Activated CD8-positive, alpha-beta memory T cell treated with anti-CD3 and anti-CD28 coated beads, Interleukin-2, amount 50 U/mL, for 1 hour (primary cell): Measurements from ENCODE around the gene CAPN5.
"Not testable (repeated sequence)": the region's sequence is repeated elsewhere in the genome, so short reads cannot be mapped to it uniquely, and the experiment has no call there.

Source experiments
- DNase-seq: peaks from one replicate; pipeline ENCODE4 v3.0.0-alpha.2; 2020; ENCODE audit errors: extremely low read depth

The CAPN5 gene

DNA sequence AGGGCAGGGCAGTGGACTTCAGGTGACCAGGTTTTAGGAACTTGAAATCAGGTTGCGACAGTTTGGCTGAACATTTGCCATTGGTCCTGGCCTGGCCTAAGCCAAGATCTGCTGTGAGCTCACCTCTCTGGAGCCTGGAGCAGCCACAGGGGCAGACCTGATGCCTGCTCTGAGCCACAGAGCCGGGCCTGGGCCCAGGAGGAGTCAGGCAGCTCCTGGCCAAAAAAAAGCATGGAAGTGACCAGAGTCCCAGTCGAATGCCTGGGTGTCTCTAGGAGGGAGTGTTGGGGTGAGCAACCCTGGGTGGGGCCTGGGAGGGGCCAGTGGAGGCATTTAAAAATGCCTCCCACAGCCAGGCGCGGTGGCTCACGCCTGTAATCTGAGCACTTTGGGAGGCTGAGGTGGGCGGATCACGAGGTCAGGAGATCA is 29.8 kb downstream of the CAPN5 start:
- no peak for DNase-seq

DNA sequence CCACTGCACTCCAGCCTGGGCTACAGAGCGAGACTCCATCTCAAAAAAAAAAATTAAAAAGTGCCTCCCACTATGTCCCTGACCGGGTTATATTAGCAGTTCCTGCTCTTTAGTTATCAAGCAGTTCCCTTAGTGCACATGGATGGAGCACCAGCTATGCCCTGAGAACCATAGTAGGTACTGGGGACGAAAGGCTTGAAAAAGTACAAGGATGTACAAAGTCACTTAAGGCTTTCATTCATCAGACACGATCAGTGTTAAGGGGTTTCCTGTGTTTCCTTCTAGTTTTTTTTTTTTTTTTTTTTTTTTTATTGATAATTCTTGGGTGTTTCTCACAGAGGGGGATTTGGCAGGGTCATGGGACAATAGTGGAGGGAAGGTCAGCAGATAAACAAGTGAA is 30.4 kb downstream of the CAPN5 start:
- not testable (repeated sequence) for DNase-seq

GRCh38 chr11:77100166-77101042 is 33.6 kb downstream of the CAPN5 start:
- DNase-seq = no peak

DNA sequence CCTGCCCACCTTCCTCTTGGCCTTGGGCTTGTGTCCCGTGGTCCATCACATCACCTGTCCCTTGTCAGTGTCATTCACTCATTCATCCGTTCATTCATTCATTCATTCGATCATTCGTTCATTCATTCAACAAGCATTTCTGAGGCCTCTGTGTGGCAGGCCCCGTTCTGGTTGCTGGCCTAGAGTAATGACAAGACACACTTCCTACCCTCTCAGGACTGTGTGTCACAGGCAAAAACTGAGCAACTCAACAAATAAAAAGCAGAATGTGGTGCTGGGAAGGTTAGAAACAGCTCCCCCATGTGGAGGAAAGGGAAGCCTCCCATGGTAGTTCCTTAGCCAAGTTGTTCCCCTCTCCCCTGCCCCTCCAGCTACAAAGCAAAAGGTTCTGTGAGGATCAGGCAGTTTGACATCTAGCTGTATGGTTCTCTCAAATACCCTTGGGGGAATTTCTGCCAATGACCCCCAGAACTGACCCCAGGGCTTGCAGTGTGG is 34.3 kb downstream of the CAPN5 start:
- DNase-seq = no peak

- no peak for DNase-seq
Observed at GRCh38 chr11:77102246-77103210, 35.8 kb downstream of the CAPN5 start, which contains the start of gene OMP. Gene OMP, plus strand, starts transcription at chr11:77102840. Its CDS starts 0 bp downstream, at chr11:77102840.

DNA sequence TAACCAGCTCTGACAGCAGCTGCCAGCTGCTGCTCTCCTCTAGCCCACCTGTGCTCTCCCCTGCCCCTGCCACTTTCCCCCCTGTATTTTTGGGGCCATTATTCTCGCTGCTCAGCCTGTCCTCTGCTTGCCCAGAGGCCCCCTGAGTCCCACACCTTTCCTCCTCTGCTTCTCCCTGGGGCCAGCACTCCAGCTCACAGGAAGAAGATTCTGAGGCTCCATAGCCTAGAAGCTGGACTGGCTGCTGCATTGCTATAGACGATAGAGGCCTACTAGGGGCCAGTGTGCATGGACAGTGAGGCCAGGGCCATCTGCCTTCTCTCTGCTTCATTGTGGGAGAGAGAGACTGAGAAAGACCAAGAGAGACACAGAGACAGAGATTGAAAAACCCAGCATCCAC is 36.5 kb downstream of the CAPN5 start:
- DNase-seq = no peak

- no peak for DNase-seq
Observed at GRCh38 chr11:77104727-77105126, 38.0 kb downstream of the CAPN5 start.

- DNase-seq = no peak
Observed at GRCh38 chr11:77106321-77106720, 39.5 kb downstream of the CAPN5 start.

GRCh38 chr11:77106759-77107158 is 40.0 kb downstream of the CAPN5 start:
- no peak for DNase-seq

GRCh38 chr11:77107950-77108349 is 41.2 kb downstream of the CAPN5 start:
- DNase-seq = no peak

GRCh38 chr11:77108436-77108835 is 41.7 kb downstream of the CAPN5 start:
- no peak for DNase-seq

- DNase-seq = no peak
Observed at GRCh38 chr11:77109236-77110019, 42.7 kb downstream of the CAPN5 start.

DNA sequence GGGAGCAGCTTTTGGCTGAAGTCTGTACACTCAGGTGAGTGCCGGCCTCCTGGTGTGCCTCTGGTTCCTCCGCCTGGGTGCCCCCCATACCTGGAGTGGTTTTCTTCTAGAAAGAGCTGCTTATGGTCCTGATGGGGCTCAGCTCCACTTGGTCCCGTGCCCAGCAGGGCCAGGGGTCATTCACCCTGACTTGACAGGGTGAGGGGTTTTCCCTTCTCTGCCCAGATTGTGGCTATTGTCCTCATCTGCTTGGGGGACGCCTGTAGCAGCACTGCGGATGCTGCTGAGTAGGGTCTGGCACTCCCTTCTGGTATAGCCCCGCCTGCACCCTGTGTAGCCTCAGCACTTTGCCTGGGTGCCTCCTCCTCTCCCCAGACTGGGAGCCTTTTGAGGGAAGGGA is 44.1 kb downstream of the CAPN5 start:
- DNase-seq = no peak

GRCh38 chr11:77111277-77111676 is 44.5 kb downstream of the CAPN5 start:
- DNase-seq = no peak

DNA sequence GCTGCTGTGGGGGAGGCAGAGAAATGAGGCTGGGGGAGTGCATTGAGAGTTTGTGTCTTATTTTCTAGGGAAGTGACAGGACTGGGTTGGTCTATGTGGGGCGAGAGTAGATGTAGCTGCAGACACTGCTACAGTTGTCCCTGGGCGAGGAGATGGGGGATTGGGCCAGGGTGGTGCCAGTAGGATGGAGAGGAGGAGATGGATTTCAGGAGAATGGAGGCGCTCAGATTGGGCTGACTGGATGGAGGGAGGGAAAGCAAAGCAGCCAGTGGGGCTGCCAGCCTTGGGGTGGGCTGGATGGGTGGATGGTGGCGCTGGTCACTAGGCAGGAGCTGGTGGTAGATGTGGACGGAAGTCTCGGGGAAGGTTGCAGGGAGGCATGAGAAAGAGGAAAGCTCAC is 45.2 kb downstream of the CAPN5 start:
- no peak for DNase-seq

GRCh38 chr11:77112641-77113381 is 46.0 kb downstream of the CAPN5 start:
- no peak for DNase-seq

DNA sequence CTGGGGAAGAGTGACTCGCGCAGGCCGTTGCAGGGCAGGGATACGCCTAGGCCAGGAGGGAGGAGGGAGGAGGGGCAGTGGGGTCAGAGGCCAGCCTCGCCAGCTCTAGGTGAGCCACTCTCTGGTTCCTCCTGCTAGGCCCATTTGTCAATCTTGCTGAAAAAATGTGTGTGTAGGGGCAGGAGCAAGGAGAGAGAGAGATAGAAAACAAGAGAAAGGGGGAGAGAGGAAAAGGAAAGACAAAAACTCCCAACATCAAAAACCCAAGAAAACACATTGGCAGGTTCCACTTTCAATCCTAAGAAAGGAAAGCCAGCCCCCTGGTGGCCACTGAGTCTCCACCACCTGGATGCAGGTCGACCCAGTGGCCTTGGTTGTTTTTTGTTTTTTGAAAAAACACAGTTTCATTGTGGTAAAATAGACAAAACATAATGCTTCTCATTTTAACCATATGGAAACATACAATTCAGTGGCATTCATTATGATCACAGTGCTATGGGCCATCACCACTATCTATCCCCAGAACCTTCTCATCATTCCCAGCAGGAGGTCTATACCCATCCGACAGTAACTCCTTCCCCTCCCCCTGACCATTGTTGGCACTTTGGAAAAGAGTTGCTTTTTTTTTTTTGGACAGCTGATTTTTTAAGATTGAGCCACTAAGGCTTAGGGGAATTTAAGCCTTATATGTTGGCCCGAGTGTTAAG is 46.8 kb downstream of the CAPN5 start:
- DNase-seq = no peak

DNA sequence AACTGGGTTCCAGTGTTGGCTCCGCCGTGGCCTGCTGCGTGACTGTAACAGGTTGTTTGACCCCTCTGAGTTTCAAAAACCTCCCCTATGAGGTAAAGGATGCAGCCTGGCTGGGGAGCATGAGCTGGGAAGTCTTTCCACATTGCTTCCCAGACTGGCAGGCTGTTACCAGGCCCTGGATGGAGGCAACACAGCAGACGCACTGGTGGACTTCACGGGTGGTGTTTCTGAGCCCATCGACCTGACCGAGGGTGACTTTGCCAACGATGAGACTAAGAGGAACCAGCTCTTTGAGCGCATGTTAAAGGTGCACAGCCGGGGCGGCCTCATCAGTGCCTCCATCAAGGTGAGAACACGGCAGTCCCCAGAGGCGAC is 47.3 kb downstream of the CAPN5 start:
- no peak for DNase-seq

GRCh38 chr11:77115181-77115611 is 48.4 kb downstream of the CAPN5 start:
- DNase-seq = no peak

GRCh38 chr11:77115956-77116355 is 49.2 kb downstream of the CAPN5 start:
- no peak for DNase-seq
